GM18526 (cell line): ENCODE data around the gene AP4S1.

Experiments
- POLR2A ChIP-seq: IDR thresholded peaks from 3 replicates; pipeline ENCODE4 v1.6.1; 2011; ENCODE audit not compliant: insufficient read length; ENCODE audit errors: extremely low read depth

Gene AP4S1

DNA sequence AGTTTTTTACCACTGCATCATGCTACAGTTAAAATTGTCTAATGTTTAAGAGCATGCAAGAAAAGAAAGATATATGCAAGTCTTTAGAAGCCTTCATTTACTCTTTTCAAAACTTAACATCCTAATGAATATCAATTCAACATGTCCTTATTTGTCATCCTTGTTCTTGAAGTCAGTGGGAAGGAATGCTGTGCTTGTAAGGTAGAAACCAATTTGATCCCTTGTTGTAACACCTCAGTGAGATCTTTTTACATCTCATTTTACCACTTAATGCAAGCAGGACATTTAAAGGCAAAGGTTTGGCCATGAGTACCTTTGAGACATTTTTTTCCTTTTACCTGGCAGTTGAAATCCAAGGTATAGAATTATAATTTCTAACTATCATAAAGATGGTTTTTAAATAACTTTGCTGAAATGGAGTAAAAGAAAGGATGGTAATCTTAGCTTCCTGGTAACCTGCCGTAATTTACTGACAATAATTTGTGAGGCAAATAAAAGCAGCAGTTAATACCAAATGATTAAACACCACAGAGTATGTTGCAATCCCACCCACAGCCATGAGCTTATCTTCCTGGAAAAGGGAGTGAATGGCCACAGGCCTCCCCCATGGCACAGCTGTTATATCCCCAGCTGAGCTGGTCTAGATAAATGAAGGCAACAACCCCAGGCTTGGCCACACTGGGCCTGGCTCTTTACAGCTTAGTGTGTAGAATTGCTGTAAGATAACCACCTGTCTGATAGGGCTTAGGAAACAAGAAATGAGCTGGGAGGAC lies 33.9 kb downstream of the AP4S1 start:
- no peak for TF ChIP-seq POLR2A

DNA sequence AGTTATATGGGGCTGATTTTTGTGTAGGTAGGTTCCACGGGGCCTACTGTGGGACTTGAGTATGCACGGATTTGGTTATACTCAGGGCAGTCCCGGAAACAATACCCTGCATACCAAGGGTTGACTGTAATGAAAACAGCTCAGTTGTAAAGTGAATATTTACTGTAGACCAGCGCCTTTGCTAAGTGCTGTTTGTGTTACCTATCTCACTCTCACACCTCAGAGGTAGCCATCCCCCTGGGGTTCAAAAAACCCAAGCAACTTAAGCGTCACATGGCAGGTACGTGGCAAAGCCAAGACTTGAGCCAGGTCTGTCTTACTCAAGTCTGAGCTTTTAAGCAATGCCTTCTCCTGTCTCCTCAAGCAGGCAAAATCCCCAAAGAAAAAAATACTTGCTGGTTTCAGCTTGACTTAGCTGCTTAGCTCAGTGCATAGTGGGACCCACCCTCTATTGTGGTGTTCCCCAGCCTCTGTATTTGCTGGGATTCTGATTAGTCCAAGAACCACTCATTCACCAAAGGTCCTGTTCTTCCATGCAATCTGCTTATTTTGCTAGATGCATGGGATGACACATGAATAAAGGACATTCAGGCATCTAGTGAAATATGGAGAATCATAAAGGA lies 34.9 kb downstream of the AP4S1 start:
- TF ChIP-seq POLR2A, result no peak

DNA sequence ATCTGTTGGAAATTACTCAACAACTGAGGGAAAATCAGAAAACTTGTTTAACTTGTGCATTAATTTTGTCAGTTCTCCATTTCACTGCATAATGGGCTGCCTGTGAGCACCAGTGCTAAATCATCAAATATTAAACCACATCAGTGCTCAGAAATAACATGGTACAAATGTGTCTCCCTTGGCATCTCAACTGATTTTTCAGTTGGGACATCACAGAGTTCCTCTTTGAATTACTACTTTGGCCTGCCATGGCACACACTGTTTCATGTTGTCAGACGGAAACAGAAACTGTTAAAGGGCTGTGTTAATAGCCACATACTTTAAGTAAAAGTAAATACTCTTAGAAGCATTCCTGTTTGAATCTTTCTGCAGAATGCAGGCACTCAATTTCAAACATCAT lies 42.8 kb downstream of the AP4S1 start:
- TF ChIP-seq POLR2A, result no peak

DNA sequence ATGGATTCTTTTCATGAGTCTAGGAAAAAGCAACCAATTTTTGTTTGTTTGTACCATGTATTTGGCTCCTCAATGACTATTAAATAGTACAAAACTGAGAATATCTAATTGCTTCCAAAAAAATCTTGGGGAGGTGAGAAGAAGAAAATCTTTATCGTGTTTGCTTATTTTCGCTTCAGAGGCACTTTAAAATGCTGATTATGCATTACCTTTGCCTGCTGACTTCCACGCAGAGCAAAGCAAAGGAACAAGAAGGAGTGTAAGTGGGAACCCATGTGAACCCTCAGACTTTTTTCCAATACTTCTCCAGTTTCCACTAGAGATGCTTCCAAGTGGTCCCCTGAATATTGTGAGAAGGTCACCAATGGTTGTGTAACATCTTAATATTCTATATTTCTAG lies 43.9 kb downstream of the AP4S1 start:
- no peak for TF ChIP-seq POLR2A

DNA sequence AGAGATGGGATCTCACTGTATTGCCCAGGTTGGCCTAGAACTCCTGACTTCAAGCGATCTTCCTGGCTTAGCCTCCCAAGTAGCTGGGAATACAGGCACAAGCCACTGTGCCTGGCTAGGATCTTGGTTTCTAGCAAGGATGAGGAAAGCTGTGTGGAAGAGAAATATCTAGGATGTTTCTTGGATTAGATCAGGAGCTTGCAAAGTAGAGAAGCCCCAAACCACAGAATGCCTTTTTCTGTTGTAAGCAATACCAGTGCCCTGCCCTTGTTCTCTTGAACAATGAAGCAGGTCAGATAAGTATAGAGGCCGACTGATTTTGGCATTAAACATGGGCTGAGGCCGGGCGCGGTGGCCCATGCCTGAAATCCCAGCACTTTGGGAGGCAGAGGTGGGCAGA lies 45.0 kb downstream of the AP4S1 start:
- no peak for TF ChIP-seq POLR2A

DNA sequence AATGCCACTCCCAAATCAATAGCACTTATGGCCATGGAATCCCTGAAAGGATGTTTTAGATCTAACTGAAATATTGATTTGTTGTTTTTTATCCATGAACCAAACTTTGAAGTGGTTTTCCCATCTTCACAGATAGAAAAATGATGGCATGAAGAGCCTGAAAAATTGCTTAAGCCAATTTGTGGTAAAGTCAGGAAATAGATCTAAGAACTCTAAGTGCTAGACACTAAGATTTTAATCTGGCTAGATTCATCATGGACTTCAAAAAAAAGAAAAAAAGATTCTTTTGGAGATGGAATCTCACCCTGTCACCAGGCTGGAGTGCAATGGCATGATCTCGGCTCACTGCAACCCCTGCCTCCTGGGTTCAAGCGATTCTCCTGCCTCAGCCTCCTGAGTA lies 45.7 kb downstream of the AP4S1 start:
- no peak for TF ChIP-seq POLR2A

DNA sequence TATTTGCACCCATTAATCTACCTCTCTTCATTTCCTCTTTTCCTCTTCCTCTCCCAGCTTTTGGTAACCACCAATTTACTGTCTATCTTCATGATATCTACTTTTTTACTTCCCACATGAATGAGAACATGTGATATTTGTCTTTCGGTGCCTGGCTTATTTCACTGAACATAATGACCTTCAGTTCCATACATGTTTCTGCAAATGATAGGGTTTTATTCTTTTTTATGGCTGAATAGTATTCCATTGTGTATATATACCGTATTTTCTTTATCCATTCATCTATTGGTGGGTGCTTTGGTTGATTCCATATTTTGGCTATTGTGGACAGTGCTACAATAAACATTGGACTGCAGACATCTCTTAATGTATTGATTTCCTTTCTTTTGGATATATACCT lies 49.7 kb downstream of the AP4S1 start:
- no peak for TF ChIP-seq POLR2A

DNA sequence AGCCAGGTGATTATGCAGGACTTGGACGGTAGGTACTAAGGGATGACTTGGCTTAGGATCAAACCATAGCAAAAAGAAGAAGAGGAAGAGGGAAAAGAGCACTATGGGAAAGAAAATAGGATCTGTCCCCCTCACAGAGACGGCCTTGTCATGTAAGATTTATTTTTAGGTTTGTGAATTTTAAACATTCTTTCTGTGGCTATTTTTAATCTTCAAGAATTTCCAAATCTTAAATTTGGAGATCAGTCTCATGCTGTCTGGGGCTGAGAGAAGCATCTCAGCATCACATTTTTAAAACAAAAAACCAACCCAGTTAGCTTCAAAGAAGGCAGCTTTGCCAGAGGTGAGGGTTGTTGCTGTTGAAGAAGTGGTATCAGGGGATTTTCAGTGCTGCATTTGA lies 53.3 kb downstream of the AP4S1 start:
- no peak for TF ChIP-seq POLR2A

DNA sequence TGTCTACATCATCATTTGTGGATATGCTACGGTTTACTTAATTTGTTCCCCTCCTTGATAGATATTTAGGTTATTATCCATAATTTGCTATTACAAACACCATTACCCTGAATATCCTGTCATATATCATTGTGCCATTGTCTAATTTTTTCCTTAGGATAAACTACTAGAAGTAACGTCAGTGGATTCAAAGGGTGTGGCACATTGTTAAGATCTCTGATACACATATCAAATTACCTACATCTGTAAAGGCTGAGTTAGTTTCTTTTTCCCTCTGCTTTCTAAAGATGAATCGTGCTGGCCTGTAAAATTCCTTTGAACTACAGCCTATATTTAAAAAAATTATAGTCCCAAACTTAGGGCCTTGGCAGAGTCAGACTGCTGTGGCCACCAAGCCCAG lies 54.6 kb downstream of the AP4S1 start:
- TF ChIP-seq POLR2A, result no peak

DNA sequence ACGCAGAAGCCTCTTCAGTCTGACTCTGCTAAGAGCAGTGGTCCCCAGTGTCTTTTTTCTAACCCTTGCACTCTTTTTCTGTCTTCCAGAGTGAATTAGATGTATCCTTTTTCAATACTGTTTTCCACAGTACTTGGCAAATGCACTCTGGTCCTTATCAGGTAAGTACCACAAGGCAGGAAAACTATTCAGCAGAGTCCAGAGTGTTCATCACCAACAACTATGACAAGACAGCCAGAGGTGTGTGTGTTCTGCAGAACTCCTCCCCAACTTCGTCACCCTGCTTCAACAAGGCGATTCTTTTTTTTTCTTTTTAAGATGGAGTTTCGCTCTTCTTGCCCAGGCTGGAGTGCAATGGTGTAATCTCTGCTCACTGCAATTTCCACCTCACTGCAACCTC lies 55.0 kb downstream of the AP4S1 start:
- TF ChIP-seq POLR2A, result no peak

DNA sequence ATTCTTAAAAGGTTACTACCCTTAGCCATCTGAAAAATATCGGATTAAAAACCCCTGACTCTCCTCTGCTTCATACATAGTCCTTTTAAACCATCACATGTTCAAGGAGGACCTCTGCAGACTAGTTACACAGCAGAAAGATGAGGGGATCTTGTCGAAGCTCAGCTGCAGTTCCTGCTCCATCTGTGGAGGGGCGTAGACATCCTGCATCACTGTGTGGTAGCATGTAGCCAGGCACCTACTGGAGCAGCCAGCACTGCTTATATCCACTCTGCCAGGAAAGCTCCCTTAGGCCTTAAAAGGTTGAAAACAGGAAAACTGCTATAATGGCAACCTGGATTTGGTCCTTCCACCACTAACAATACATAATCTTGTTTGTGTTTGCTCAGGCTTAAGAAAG lies 58.3 kb downstream of the AP4S1 start:
- TF ChIP-seq POLR2A, result no peak

DNA sequence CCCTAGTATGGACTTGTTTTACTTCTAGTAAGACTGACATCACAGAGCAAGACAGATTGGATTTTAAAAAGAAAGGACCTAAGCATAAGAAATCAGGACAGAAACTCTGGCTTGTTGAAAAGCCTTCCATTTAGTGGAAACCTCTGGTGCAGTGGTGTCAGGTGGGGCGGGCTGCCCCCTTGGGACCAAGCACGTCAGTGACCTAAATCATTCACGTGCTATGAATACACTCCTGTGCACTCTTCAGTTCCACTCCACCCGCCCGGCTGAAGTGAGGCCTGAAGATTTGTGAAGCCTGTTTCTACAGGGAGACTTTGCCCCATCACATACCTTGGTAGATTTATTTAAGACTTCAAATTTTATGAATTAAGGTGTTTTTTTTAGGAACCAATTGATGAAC lies 58.9 kb downstream of the AP4S1 start:
- TF ChIP-seq POLR2A, result no peak

DNA sequence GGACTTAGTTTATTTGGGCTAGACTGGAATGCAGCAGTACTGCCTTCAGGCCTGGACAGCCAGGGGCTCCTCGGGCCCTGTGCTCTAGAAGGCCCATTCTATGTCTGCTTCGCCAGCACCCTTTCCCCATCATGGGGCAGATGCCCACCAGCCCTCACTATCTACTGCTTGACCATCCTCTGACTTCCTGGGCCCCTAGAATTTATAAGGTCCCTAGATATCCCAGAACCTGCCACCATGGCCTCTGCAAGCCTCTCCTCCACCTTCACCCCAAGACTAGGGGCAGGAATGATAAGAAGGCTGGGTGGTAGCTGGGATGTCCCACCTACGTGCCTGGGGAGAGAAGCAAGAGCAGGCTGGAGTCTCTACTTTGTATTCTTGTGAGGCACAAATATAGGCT lies 59.6 kb downstream of the AP4S1 start:
- TF ChIP-seq POLR2A, result no peak

DNA sequence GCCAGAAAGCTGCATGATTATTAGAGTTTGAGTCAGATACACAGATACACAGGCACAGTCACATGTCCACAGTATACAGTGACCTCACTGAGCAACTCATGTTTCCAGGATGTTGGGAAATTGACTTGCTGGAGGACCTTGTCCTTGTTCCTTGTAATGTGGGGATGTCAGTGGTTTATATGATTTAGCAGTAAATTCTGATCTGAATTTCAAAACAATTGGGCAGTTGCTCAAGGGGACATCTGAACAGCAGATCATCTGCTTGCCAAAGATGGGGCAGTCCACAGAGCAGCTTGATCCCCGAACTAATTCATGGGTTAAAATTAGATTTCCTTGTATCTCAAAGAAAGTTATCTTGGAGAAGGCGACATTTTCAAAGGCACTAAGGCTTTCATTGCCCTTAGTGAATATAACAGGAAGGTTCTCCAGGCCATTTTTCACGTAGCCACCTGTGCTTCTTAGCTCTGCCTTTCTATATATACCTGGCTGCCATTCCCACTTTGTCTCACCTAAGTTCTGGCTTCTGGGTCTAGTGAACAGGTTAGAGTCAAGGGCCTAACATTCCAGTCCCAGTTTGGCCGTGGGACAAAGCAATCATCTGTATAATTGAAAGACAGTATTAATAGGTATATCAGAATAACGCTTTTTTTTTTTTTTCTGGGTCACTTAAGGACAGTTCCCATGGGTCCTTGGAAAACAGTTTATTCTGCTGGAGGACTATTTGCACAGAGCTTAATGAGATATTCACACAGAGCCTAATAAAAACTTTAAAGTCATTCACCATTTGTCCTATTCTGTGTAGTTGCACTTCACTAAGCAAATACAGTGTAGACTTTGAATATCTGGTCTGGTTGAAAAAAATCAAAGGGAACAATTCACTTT lies 65.7 kb downstream of the AP4S1 start:
- TF ChIP-seq POLR2A, result no peak

DNA sequence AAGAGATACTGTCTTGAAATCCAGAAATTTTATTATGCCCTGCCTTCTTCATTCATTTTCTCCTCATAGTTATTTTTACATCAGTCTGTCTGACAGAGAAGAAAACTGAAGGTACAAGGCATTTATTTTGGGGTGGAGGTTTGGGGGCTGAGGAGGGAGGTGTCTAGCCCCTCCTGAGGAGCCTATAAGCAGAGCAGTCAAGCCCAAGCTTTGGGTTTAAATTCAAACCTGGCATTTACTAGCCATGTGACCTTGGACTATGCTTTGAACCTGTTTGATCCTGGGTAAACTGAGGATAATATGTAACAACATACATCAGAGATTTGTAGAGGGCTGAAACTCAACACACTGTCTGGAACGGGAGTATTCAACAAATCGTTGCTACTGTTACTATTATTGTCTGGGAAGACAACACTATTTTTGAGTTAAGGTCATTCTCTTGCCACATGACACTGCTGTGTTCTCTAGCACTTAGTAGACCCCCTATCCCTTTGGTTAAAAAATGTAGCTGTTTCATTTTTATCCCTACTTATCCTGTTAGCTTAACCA lies 66.8 kb downstream of the AP4S1 start:
- no peak for TF ChIP-seq POLR2A

DNA sequence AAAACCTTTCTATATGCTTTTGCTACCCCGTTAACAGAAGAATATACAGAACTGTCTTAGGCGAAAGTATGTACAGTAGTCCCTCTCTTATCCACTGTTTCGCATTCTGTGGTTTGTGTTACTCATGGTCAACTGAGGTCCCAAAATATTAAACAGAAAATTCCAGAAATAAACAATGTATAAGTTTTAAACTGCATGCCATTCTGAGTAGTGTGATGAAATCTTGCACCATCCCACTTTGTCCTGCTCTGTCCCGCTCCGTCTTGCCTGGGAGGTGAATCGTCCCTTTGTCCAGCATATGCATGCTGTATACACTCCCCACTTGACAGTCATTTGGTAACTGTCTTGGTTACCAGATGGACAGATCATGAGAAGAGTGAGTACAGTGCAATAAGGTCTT lies 70.8 kb downstream of the AP4S1 start:
- no peak for TF ChIP-seq POLR2A
